ENCODE data around the gene LSM14A.
"Not testable (repeated sequence)": the region's sequence is repeated elsewhere in the genome, so short reads cannot be mapped to it uniquely, and the experiment has no call there.

LSM14A gene

DNA sequence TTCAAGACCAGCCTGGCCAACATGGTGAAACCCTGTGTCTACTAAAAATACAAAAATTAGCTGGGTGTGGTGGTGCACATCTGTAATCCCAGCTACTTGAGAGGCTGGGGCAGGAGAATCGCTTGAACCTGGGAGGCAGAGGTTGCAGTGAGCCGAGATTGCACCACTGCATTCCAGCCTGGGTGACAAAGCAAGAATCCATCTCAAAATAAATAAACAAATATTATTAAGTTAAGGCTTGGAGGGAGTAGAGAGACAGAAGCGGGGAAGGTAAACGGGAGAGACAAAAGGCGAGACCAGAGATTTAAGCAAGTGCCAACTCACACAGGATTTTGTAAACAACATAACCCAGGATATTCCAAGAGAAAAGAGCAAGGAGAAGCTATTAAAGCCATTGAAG, 12.8 kb upstream of the LSM14A start:
- not testable (repeated sequence) for DNase-seq

DNA sequence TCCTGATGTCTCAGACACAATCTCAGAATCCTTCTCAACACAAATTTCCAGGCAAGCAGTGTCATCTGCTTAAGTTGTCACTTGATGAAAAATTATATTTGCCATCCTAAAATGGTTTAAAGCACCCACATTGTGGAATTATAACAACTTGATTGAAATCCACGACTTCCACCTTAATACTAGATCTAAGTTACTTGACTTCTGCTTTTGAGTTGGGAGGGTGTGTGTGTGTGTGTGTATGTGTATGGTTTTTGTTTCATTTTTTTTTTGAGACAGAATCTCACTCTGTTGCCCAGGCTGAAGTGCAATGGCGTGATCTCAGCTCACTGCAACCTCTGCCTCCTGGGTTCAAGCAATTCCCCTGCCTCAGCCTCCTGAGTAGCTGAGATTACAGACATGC, 10.4 kb upstream of the LSM14A start:
- DNase-seq, result not testable (repeated sequence)

DNA sequence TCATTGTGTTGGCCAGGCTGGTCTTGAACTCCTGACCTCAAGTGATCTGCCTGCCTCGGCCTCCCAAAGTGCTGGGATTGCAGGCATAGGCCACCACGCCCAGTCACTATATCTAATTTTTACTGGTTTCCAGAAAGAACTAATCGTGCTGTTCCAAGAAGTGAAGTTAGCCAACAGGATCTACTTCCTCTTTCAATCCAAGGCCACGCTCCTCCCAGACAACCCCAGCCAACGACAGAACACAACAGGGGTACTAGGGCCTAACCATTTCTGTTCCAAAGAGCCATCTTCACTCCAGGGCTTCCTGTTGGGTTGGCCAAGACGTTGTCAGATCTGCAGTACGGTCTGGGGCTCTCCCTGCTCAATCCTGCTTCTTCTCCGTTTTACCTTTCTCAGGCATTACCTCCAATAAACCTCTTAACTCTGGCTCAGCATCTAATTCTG, 7.0 kb upstream of the LSM14A start:
- no peak for DNase-seq

DNA sequence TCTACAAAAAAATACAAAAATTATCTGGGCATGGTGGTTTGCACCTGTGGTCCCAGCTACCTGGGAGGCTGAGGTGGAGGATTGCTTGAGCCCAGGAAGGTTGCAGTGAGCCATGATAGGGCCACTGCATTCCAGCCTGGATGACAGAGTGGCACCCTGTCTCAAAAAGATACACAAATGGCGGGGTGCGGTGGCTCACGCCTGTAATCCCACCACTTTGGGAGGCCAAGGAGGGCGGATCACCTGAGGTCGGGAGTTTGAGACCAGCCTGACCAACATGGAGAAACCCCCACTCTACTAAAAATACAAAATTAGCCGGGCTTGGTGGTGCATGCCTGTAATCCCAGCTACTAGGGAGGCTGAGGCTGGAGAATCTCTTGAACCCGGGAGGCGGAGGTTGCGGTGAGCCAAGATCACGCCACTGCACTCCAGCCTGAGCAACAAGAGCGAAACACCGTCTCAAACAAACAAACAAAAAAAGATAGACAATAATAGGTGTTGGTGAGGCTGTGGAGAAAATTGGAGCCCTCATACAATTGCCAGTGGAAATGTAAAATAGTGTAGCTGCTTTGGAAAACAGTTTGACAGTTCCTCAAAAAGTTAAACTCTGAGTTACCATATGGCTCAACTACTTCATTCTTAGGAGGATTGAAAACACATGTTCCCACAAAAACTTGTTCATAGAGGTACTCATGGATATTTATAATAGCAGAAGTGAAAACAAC, 2.7 kb upstream of the LSM14A start:
- not testable (repeated sequence) for DNase-seq

DNA sequence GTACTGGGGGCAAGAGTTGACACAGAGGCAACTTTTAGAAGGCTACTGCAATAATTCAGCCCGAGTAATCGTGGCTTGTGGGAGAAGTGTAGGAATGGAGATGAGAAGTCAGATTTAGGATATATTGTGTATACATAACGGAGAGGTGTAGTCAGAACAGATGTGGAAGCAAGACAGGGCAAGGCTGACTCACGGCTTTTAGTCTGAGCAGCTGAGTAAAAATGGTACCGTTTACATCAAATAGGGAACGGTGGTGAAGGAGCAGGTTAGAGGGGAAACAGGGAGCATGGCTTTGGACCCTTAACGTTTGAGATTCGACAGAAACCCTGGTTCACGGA, 796 bp upstream of the LSM14A start:
- DNase-seq, result peak; percentile 30 to 35

DNA sequence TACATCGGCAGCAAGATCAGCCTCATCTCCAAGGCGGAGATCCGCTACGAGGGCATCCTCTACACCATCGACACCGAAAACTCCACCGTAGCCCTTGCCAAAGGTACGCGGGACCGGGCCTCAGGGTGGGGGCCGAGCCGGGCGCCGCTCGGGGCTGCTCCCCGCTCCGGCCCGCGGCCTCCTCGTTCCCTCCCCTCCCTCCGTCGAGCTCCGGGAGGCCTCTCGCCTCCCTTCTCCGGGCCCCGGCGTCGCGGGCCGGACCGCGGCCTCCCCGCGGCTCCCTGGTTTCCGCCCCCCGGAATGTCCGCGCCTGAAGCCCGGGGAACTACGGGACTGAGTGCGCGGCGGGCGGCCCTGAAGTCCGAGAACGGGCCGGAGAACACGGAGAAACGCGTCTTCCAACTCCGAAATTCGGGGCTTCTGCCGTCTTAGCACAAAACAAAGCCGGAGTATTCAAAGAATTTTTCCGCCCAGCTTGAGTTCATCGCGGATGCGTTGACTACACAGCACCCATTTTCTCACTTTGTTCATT, 423 bp downstream of the LSM14A start:
- DNase-seq, result peak in 1 of 2 experiments; percentile 15

DNA sequence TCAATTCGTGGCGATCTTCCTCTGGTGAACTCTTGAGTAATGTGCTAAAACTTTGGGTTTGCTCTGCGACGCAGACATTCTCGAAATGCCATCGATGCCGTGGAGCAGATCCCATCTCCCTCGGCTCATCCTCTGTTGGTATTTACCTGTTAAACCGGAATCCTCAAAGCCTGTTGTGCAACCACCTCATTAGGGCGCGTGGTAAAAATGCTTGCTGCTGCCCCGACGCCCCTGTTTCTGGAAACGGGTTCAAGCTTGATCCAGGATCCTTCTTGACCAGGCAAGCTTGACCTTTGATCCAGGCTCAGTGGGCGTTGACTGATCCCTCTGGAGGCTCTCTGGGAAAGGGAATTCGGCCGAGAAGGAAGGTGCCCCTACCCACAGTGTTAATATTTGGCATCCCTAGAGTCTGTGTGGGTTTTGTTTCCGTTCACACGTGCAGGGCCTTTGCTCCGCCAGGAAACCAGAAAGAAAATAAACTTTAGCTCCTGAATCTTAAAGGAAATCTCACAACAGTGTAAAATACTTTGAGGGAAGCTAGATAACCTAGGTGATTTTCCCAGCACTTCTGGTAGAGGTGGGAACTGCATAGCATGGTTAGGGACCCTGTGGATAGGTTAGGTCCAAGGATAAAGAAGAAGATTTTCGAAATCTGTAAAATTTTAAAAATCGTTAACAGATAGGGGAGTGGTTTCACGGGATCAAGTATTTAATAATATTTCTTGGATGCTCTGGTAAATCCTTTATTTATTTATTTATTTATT, 1.1 kb downstream of the LSM14A start:
- no peak for DNase-seq

DNA sequence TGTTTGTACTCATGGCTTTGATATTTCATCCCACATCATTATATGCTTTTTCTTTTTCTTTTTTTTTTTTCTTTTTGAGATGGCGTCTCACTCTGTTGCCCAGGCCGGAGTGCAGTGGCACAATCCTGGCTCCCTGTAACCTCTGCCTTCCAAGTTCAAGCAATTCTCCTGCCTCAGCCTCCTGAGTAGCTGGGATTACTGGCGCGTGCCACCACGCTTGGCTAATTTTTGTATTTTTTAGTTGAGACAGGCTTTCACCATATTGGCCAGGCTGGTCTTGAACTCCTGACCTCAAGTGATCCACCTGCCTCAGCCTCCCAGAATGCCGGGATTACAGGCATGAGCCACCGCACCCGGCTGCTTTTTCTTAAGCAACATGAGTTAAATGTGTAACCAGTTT, 2.9 kb downstream of the LSM14A start:
- not testable (repeated sequence) for DNase-seq

DNA sequence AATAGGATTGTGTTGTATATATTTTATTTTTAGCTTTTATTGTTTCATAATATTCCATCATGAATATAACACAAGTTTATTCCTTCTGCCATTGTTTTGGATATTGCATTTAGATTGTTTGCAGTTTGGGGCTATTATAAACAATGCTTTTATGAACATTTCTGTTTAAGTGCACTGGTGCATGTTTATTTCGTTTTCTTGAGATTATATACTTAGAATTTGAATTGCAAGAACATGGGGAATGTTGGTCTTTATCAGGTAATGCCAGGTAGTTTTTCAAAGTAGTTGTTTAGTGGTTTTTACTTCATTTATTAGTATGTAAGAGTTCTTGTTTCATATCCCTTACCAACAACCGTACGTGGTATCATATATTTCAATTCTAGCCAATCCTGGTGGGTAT, 4.3 kb downstream of the LSM14A start:
- no peak for DNase-seq

DNA sequence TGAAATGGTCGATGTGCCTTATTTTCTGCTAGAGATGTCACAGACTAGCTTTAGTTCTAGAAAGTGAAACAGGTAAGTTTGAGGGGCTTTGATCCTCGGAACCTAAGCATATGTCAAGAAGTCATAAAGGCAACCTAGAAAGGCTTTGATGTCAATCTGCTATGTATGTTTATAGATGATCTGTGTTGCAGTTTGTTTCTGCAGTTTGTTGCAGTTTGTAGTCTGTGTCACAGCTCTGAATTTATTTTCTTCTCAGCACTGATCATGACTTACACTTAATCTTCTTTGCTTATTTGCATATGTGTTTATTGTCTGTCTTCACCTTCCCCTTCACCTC, 5.9 kb downstream of the LSM14A start:
- no peak for DNase-seq

DNA sequence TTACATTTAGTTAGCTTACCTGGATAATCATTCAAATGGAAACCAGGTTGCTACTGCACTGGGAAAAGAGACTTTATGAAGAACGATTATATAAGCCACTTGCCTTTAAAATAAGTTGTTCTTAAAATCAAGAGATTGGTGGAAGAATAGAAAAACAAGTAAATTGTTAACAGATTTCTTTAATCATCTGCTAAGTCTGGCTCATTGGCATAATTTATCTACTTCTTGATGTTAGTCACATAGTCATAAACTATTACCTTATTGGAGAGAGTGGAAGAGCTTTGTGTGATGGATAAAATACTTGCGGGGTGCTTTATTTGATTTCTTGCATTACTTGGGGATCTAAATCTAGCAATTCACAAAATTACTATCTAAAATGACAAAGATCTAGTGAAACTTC, 6.8 kb downstream of the LSM14A start:
- DNase-seq, result no peak

DNA sequence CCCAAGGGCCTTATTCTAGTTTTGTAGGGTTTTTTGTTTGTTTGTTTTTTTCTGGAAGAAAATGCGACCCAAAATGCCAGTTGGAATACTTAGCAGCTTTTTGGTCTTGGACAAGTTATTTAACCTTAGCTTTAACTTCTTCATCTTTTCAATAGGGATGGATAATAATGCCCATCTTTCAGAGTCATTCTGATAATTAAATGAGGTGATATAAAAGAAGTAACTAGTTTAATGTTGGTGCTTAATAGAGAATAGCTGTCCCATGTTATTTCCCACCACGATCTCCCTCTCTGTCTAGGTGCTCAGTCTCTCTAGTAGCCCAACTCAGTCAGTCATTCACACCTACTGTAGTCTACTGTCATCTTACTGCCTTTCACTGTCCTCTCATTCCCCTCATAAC, 8.0 kb downstream of the LSM14A start:
- no peak for DNase-seq

DNA sequence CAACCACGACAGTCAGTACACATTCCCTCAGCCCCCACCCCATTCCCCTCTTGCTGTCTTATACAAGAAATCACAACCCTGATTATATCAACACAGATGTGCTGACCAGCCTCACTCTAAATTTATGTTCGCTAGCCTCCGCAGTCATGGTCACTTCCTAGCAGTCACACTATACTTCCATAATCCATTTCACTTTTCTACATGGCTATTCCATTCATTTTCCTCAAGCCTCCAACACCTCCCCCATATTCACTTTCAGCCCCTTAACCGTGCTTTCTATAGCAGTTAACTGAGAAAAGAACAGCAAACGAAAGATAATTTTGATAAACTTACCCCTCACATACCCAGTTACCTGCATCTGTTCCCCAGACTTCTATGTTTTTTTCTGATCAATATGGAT, 8.4 kb downstream of the LSM14A start:
- DNase-seq, result no peak

DNA sequence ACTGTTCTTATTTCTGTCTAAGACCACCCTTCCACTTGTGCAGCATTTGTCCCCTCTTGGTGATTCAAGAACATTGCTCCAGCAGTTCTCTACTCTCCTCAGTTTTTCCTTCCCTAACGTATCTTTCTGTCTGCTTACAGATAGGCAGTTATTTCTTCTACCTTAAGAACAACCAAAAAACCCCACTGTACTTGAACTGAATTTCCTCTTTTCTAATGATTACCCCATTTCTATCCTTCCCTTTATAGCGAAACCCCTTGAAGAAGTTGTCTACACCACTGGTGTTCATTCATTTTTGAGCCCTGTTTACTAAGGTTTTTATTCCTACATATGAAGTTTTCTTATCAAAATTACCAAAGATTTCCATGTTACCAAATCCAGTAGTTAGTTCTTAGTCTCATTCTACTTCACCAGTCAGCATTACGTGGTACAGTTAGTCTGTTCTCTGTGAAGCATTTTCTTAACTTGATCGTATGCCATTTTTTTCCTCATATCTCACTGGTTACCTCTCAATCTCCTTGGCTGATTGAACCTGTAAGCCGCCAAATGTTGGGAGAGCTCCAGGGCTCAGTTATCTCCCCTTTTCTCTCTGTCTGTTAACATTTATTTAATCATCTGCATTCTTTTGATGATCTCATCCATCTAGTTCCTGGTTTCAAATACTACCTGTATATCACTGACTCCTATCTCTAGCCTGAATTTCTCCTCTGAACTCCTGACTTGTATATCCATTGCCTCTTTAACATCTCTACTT, 9.0 kb downstream of the LSM14A start:
- DNase-seq, result no peak

DNA sequence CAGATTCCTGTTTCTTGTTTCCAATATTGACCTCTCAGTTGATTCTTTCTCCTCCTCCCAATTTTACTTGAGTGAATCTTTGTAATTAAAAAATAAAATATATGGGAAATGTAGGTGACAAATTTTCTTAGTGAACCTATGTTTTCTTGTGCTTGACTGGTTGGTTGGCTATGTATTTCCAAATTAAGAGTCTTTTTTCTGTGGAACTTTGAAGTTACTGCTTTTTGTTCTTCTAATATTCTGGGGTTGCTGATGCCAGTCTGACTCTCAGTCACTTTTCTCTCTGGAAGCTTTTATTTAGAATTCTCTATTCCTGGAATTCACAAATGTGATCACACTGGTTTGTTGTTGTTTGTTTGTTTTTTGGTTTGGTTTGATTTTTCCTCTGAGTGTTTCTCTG, 9.8 kb downstream of the LSM14A start:
- DNase-seq, result no peak

DNA sequence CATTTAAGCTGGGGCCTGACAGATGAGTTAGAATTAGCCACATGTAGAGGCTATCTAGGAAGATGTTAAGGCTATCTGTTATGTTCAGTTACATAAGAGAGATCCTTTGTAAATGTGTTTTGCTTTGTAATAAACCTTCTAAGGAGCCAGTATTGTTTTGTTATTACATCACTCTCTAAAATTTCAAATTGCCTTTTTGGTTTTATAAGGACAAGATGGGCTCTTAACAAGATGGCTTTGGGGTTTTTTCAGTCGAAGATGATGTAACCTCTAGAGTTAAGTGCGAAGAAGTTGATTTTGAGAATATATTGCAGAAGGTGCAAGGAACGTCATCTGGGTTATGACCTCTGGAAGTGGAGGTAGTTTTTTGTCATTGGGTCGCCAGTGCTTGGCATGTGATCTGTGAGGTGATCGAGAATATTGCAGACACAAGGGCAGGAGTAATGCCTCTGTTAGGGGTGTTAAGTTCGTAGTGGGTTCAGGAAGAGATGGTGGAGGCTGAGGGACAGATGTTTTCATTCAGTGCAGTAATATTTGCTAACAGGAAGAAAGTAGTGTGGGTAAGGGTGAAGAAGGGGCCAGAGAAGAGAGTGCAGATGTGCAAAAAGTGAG, 12.7 kb downstream of the LSM14A start:
- DNase-seq, result no peak

DNA sequence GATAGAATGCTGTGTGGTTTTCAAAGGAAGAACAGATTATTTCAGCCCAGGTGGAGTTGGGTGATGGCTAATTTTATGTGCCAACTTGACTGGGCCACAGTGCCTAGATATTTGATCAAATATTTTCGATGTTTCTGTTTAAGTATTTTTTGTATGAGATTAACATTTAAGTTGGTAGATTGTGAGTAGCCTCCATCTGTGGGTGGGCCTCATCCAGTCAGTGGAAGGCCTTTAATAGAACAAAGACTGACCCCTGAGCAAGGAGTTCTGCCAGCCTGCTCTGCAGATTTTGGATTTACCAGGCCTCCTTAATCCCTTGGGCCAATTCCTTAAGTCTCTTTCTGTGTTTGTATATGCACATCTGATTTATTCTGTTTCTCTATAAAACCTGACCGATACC, 13.9 kb downstream of the LSM14A start:
- no peak for DNase-seq

DNA sequence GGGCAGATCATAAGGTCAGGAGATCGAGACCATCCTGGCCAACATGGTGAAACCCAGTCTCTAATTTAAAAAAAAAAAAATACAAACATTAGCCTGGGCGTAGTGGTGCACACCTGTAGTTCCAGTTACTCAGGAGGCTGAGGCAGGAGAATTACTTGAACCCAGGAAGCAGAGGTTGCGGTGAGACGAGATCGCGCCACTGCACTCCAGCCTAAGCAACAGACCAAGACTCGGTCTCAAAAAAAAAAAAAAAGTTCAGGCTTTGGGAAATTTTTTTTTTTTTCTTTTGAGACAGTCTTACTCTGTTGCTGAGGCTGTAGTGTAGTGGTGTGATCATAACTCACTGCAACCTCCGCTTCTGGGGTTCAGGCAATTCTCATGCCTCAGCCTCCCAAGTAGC, 14.7 kb downstream of the LSM14A start:
- DNase-seq, result no peak

DNA sequence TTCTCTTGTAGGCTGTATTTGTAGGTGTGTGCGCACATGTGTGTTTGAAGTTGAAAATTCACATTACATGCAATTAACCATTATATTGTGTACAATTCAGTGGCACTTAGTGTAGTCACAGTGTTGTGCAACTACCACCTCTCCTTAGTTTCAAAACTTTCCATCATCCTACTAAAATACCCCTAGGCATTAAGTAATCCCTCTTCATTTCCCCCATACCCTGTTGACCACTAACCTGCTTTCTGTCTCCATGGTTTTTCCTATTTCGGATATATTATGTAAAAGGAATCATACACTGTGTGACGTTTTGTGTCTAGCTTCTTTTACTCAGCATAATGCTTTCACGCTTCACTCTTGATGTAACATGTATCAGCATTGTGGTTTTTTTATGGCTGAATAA, 16.1 kb downstream of the LSM14A start:
- DNase-seq, result no peak

DNA sequence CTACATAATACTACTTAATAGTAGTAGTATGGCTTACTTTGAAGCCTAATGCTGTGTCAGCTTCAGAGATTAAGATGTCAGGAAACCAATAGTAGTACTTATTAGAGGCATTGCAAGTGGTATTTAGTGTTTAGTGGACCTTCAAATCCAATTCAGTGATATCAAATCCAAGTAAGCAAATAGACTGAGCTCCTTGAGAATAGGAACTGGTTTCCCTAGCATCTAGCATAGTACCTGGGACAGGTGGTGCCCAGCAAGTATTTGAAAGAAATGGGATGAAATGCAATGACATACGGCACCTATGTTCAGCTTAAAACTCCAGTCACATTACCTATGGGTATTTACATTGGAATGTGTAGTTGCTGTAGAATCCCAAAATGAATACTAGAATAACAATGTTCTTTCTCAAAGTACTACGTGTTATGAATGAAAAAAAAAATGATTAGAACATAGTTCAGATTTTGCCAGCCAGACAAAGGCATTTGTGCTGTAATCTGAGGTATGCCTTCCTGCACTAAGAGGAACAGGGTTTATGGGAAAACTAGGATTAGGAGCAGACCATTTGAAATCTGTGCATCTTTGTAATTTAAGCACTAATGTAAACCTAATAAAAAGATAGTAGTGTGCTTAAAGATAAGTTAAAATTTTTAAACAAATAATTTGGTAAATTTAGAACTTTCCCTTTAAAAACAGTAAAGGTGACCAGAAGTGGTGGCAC, 17.1 kb downstream of the LSM14A start:
- no peak for DNase-seq

DNA sequence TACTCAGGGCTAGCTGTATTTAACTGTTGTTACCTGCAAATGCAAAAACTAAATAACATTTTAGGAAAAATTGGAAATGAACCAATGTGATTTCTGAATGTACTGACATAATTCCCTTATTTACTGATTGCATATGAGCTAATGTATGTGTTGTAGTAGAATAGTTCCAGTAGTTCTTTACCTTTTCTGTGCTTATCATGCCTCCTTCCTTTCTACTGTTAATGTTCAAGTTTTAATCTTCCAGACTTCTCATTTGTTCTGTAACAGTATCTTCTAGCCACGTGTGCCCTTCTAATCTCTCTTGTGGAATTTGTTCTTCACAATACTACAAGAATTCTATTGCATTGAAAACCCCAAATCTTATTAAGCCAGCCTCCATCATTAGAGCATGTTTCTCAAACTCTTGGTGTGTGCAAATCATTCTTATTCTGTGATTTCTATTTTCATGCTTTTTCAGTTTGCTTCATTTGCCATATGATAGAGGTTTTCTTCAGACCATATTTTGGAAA, 17.7 kb downstream of the LSM14A start:
- no peak for DNase-seq

DNA sequence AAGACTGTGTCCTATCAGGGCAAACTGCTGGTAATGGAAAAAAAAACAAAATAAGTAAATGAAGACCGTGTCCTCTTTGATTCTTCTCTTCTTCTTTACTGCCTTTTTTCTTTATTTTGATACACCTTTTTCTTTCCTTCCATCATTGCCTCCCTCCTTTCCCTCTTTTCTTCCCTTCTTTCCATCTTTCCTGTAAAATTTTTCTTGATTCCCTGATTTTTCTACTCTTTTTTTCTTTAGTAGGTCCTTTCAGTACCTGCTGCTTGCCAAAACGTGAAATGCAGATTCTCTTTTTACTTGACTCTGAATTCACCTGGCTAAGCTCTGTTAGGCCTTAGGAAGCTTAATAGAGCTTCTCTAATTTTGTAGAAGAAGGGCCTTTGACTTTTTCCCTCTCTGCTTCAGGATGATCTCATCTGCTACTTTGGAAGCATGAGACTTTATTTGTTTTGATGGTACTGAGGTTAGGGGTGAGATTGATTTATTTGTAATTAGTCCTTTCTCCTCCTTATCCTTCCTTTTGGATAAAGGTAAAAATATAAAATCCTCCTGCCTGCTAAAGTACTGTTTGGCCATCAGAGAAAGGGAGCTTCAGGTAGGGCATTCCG, 19.2 kb downstream of the LSM14A start:
- no peak for DNase-seq
